Endothelial cell of umbilical vein (primary cell): ENCODE results near the gene GRM7. TPM values are rescaled to one million over a fixed set of nuclear protein-coding genes. Genes with fewer than 3 reads are reported as not detected.
A peak's percentile ranks its signal among the peaks of the same experiment; 100 is the strongest.

Experiments used
- BruUV-seq: library from RNA; stranded (reverse); fragments of 400-500 nt; replicated peaks from 2 replicates; lab custom pipeline; 2021; lab: Mats Ljungman, UMichigan
- CTCF ChIA-PET: fragments of 300-600, 350-600 bp; sonication (Branson Sonifier 250); formaldehyde crosslinking; loops from one replicate; lab custom pipeline; 2021; ENCODE audit warnings: antibody characterized with exemption, inconsistent platforms; lab: Charles Lee
- POLR2A ChIA-PET: fragments of 300-600, 350-600 bp; sonication (Branson Sonifier 250); formaldehyde crosslinking; loops from one replicate; lab custom pipeline; 2021; ENCODE audit warnings: antibody characterized with exemption, inconsistent platforms; lab: Charles Lee
- DNase-seq: peaks from one replicate; pipeline ENCODE4 v3.0.0-alpha.2; 2011; ENCODE audit warnings: low read depth, low spot score
- FAIRE-seq: peaks from 2 replicates; lab custom pipeline; 2011; peaks lifted over from hg19 to GRCh38; lab: Jason Lieb, UNC
- H2AFZ ChIP-seq: 2 replicates; pipeline ENCODE4 v1.6.0; 2012; ENCODE audit warnings: low read depth, low read length, control low read depth, inconsistent platforms
- H3K27ac ChIP-seq: 2 replicates; pipeline ENCODE4 v1.5.1; 2011; ENCODE audit warnings: low read depth, mild to moderate bottlenecking, control low read depth, low read length, moderate library complexity; ENCODE audit not compliant: insufficient read depth
- H3K27me3 ChIP-seq, 2 experiments: 2 replicates each; pipeline versions ENCODE4 v1.6.0 to v1.6.1; 2011; ENCODE audit warnings: low read length in 2 of 2, mixed read lengths in 1 of 2; ENCODE audit not compliant: control insufficient read depth in 2 of 2, insufficient read depth in 2 of 2
- H3K36me3 ChIP-seq, 2 experiments: 2 replicates in 1 of 2; 3 replicates in 1 of 2; pipeline ENCODE4 v1.5.1; 2011; ENCODE audit warnings: low read length in 2 of 2, mild to moderate bottlenecking in 1 of 2, moderate library complexity in 1 of 2; ENCODE audit not compliant: control insufficient read depth in 2 of 2, insufficient read depth in 2 of 2; ENCODE audit errors: extremely low read depth in 1 of 2
- H3K4me1 ChIP-seq: 3 replicates; pipeline ENCODE4 v1.5.1; 2011; ENCODE audit warnings: mild to moderate bottlenecking, low read length; ENCODE audit not compliant: control insufficient read depth, insufficient read depth; ENCODE audit errors: extremely low read depth
- H3K4me2 ChIP-seq: 2 replicates; pipeline ENCODE4 v1.6.1; 2011; ENCODE audit warnings: low read length, control low read depth, mixed read lengths; ENCODE audit not compliant: insufficient read depth
- H3K4me3 ChIP-seq, 3 experiments: fragments of 200-600 bp in 1 of 3; sonication (generic), shearing (Covaris generic) in 1 of 3; replicated peaks in 1 of 3; 2 replicates each; pipeline ENCODE4 v1.5.1; 2011 to 2016; ENCODE audit warnings: control low read depth in 3 of 3, low read length in 3 of 3, mild to moderate bottlenecking in 2 of 3, inconsistent platforms in 1 of 3, low read depth in 1 of 3, moderate library complexity in 1 of 3; ENCODE audit not compliant: insufficient read depth in 1 of 3
- H3K79me2 ChIP-seq: 2 replicates; pipeline ENCODE4 v1.6.0; 2012; ENCODE audit warnings: low read length, inconsistent platforms; ENCODE audit not compliant: control insufficient read depth, insufficient read depth
- H3K9ac ChIP-seq: replicated peaks from 2 replicates; pipeline ENCODE3; 2011; ENCODE audit warnings: low read length, control low read depth; ENCODE audit not compliant: insufficient read depth; ENCODE audit errors: extremely low read depth
- H3K9me1 ChIP-seq: replicated peaks from 3 replicates; pipeline ENCODE4 v1.6.0; 2011; ENCODE audit warnings: mild to moderate bottlenecking, low read length; ENCODE audit not compliant: control insufficient read depth, insufficient read depth; ENCODE audit errors: extremely low read depth
- H3K9me3 ChIP-seq: replicated peaks from 2 replicates; pipeline ENCODE4 v1.5.1; 2012; ENCODE audit warnings: low read length, inconsistent platforms; ENCODE audit not compliant: control insufficient read depth, insufficient read depth
- H4K20me1 ChIP-seq: replicated peaks from 2 replicates; pipeline ENCODE3; 2011; ENCODE audit warnings: mild to moderate bottlenecking, low read length; ENCODE audit not compliant: control insufficient read depth, insufficient read depth; ENCODE audit errors: extremely low read depth
- CTCF ChIP-seq, 2 donors: IDR thresholded peaks; 1 replicate in 1 of 2; 2 replicates in 1 of 2; pipeline ENCODE4 v1.5.1; 2011; ENCODE audit warnings: low read length in 2 of 2, mild to moderate bottlenecking in 2 of 2, moderate library complexity in 2 of 2, control low read depth in 1 of 2, inconsistent platforms in 1 of 2, low read depth in 1 of 2; ENCODE audit not compliant: insufficient read depth in 1 of 2; ENCODE audit errors: extremely low read depth in 1 of 2
- EZH2 ChIP-seq: IDR thresholded peaks from 2 replicates; pipeline ENCODE4 v1.6.1; 2012; ENCODE audit warnings: borderline replicate concordance, low read depth, mild to moderate bottlenecking, moderate library complexity, low read length, inconsistent platforms; ENCODE audit not compliant: severe bottlenecking
- FOS ChIP-seq: IDR thresholded peaks from 2 replicates; pipeline ENCODE4 v1.6.1; 2011; ENCODE audit warnings: mild to moderate bottlenecking, low read length, moderate library complexity, borderline replicate concordance; ENCODE audit not compliant: insufficient read depth
- GATA2 ChIP-seq: IDR thresholded peaks from 2 replicates; pipeline ENCODE4 v1.7.0; 2011; ENCODE audit warnings: low read depth, mild to moderate bottlenecking, moderate library complexity, mixed read lengths, low read length; ENCODE audit not compliant: insufficient read length, insufficient read depth
- JUN ChIP-seq: IDR thresholded peaks from 2 replicates; pipeline ENCODE4 v1.6.1; 2011; ENCODE audit warnings: borderline replicate concordance, low read depth; ENCODE audit not compliant: insufficient read length, insufficient read depth
- MAX ChIP-seq: IDR thresholded peaks from 2 replicates; pipeline ENCODE4 v1.6.1; 2011; ENCODE audit not compliant: insufficient read depth, insufficient read length
- POLR2AphosphoS5 ChIP-seq: IDR thresholded peaks from 2 replicates; pipeline ENCODE4 v1.6.1; 2012; ENCODE audit warnings: low read depth, mild to moderate bottlenecking, control low read depth, low read length, moderate library complexity; ENCODE audit not compliant: insufficient read depth
- dilution Hi-C: fragments of 300-500 bp; cut with MboI; formaldehyde crosslinking; loops from one replicate; pipeline ENCODE4 v1.15.0; 2019; ENCODE audit warnings: low sequenced_read_pairs; ENCODE audit not compliant: extremely low pct_ligation_motif_present
- intact Hi-C: fragments of 100-400 bp; cut with micrococcal nuclease; formaldehyde crosslinking; loops from one replicate; pipeline ENCODE4 v1.10.0; 2022
- polyA plus RNA-seq, 4 experiments: library from polyadenylated mRNA; depleted of rRNA in 3 of 4; stranded (reverse) in 3 of 4; unstranded in 1 of 4; fragments of >200 nt; gene quantifications; 2 replicates each; pipeline versions ENCODE4 v1.2.1 to v1.2.3, GENCODE V29; 2011 to 2012; ENCODE audit warnings: missing spikeins in 1 of 4
- total RNA-seq: library from RNA; stranded (reverse); gene quantifications from 2 replicates; pipeline ENCODE4 v1.2.3, GENCODE V29; 2021

The GRM7 gene
- total and polyA plus RNA-seq, 2 donors (not counting 3 experiments of a cell fraction or from before 2014, with no cell fraction given) = 0.12 TPM; not detected in 1

DNA sequence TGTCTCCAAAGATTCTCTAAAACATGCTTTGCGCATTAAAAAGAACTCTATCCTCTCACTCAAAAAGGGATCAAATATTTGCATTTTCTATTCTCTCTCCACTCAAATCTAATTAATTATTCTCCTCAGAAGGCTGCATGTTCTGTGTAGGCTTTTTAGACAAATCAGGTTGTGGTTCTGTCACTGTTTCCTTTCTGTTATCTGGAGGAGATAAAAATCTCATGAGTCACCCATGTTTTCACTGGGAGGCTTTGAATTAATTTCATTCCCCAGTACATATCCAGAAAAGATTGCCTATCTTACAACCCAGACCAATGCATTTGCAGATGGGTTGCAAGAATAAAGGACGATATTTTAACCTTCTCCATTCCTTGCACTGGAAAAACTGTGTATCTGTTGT lies 446.5 kb downstream of the GRM7 start:
- FAIRE-seq = peak; percentile 72

More for the DNA sequence above, 446.5 kb downstream of the GRM7 start:
- Histone ChIP-seq H3K9ac (peak overlapping the region; percentile 74), H3K9me3 (no peaks in the 10 kb centered on the region), H2AFZ (no peak overlapping the region), H3K27ac (peak overlapping the region; percentile 96), H4K20me1 (no peaks in the 10 kb centered on the region), H3K27me3 (no peaks in the 10 kb centered on the region), H3K4me2 (peak overlapping the region; percentile 56), H3K79me2 (no peaks in the 10 kb centered on the region), H3K4me3 (peak overlapping the region in 1 of 3 experiments; percentile 21), H3K9me1 (no peaks in the 10 kb centered on the region), H3K36me3 (no peaks in the 10 kb centered on the region), H3K4me1 (peaks cover 56% of the 10 kb centered on the region)
- intact Hi-C loops (loop anchor here (1.0 to 5.0 kb wide), 2 partner anchors 17 to 240 kb away; no protein-coding TSS in a partner anchor), dilution Hi-C loops (no loop called here)
- CTCF ChIA-PET = interaction anchor here (1.0 to 1.7 kb wide), 4 partner anchors 17 to 197 kb away, joined by 3 to 6 read pairs (median 4); no protein-coding TSS in a partner anchor
- no TSS peak for BruUV-seq
- TF ChIP-seq EZH2 = no peak
- TF ChIP-seq FOS = peak; percentile 90
- TF ChIP-seq GATA2 = peak; percentile 97
- TF ChIP-seq CTCF (IDR thresholded peaks at IDR 0.05; ENCODE audit: extremely low read depth in 1 of 2, insufficient read depth in 1 of 2, low read depth in 1 of 2, low read length in 2 of 2) = no peak
- TF ChIP-seq MAX = no peak
- TF ChIP-seq POLR2AphosphoS5 = peak; percentile 49
- TF ChIP-seq JUN = peak; percentile 88
- peak; percentile 93 for DNase-seq
- POLR2A ChIA-PET = no interaction called here
